ENCODE results near the gene SRC. TPM values are rescaled to one million over a fixed set of nuclear protein-coding genes. Genes with fewer than 3 reads are reported as not detected.

SRC gene
- total RNA-seq (2022; extraction: Qiagen RNA extraction): 139 to 187 TPM (median 178 TPM) in 5 replicates

GRCh38 chr20:37345339-37346235 lies at the start of gene SRC:
Gene SRC, plus strand, starts transcription at chr20:37346140. Its CDS starts 38,014 bp downstream, at chr20:37384154.

Other genes with a start within 250 kb of the SRC start
- 249 to 270 TPM (median 262 TPM) in 5 replicates for gene RPN2, start 166.8 kb upstream of the SRC start, total RNA-seq (2022; extraction: Qiagen RNA extraction)
- gene MROH8, start 166.6 kb upstream of the SRC start, total RNA-seq (2022; extraction: Qiagen RNA extraction): 0.68 to 1.3 TPM (median 0.93 TPM) in 5 replicates
- not detected in 5 replicates for gene GHRH, start 84.3 kb upstream of the SRC start, total RNA-seq (2022; extraction: Qiagen RNA extraction)
- gene MANBAL, start 56.5 kb upstream of the SRC start, total RNA-seq (2022; extraction: Qiagen RNA extraction): 82.2 to 104 TPM (median 97.6 TPM) in 5 replicates
- gene NNAT, start 175.1 kb downstream of the SRC start, total RNA-seq (2022; extraction: Qiagen RNA extraction): not detected in 5 replicates
- 41.5 to 54.6 TPM (median 51.9 TPM) in 5 replicates for gene BLCAP, start 181.7 kb downstream of the SRC start, total RNA-seq (2022; extraction: Qiagen RNA extraction)

Data from A549 treated with CORT108297 at 1 μM for 4 hours (cell line).